Measurements from ENCODE around the gene ATF7IP.
"Not testable (repeated sequence)": the region's sequence is repeated elsewhere in the genome, so short reads cannot be mapped to it uniquely, and the experiment has no call there.

The ATF7IP gene

GRCh38 chr12:14365294-14366208 is at the start of gene ATF7IP:
Gene ATF7IP, plus strand, starts transcription at chr12:14365682. Its CDS starts 58,234 bp downstream, at chr12:14423916.
- DNase-seq (ENCODE audit: low read depth in 2 of 2), result peak; percentile 88 to 95

GRCh38 chr12:14317362-14318146 is 47.9 kb upstream of the ATF7IP start:
- DNase-seq (ENCODE audit: low read depth in 2 of 2), result no peak

- not testable (repeated sequence) for DNase-seq (ENCODE audit: low read depth in 2 of 2)
Observed at GRCh38 chr12:14319704-14320427, 45.6 kb upstream of the ATF7IP start.

- no peak for DNase-seq (ENCODE audit: low read depth in 2 of 2)
Observed at GRCh38 chr12:14322403-14322802, 43.1 kb upstream of the ATF7IP start.

- no peak for DNase-seq (ENCODE audit: low read depth in 2 of 2)
Observed at GRCh38 chr12:14325716-14326343, 39.7 kb upstream of the ATF7IP start.

- no peak for DNase-seq (ENCODE audit: low read depth in 2 of 2)
Observed at GRCh38 chr12:14326699-14327098, 38.8 kb upstream of the ATF7IP start.

- DNase-seq (ENCODE audit: low read depth in 2 of 2), result no peak
Observed at GRCh38 chr12:14327711-14328110, 37.8 kb upstream of the ATF7IP start.

GRCh38 chr12:14332482-14332881 is 33.0 kb upstream of the ATF7IP start:
- no peak for DNase-seq (ENCODE audit: low read depth in 2 of 2)

GRCh38 chr12:14340371-14340770 is 25.1 kb upstream of the ATF7IP start:
- no peak for DNase-seq (ENCODE audit: low read depth in 2 of 2)

- DNase-seq (ENCODE audit: low read depth in 2 of 2), result not testable (repeated sequence)
Observed at GRCh38 chr12:14351524-14351923, 14.0 kb upstream of the ATF7IP start.

- not testable (repeated sequence) for DNase-seq (ENCODE audit: low read depth in 2 of 2)
Observed at GRCh38 chr12:14352066-14352465, 13.4 kb upstream of the ATF7IP start.

- DNase-seq (ENCODE audit: low read depth in 2 of 2), result not testable (repeated sequence)
Observed at GRCh38 chr12:14354665-14355064, 10.8 kb upstream of the ATF7IP start.

GRCh38 chr12:14356147-14356546 is 9.3 kb upstream of the ATF7IP start:
- DNase-seq (ENCODE audit: low read depth in 2 of 2), result no peak

GRCh38 chr12:14357486-14357885 is 8.0 kb upstream of the ATF7IP start:
- DNase-seq (ENCODE audit: low read depth in 2 of 2), result no peak

- no peak for DNase-seq (ENCODE audit: low read depth in 2 of 2)
Observed at GRCh38 chr12:14362352-14362751, 3.1 kb upstream of the ATF7IP start.

- DNase-seq (ENCODE audit: low read depth in 2 of 2), result no peak
Observed at GRCh38 chr12:14364583-14365271, 755 bp upstream of the ATF7IP start.

GRCh38 chr12:14366209-14367039 is 942 bp downstream of the ATF7IP start:
- no peak for DNase-seq (ENCODE audit: low read depth in 2 of 2)

GRCh38 chr12:14367040-14367661 is 1.7 kb downstream of the ATF7IP start:
- DNase-seq (ENCODE audit: low read depth in 2 of 2), result no peak

GRCh38 chr12:14369311-14369710 is 3.8 kb downstream of the ATF7IP start:
- DNase-seq (ENCODE audit: low read depth in 2 of 2), result no peak

GRCh38 chr12:14373217-14373616 is 7.7 kb downstream of the ATF7IP start:
- no peak for DNase-seq (ENCODE audit: low read depth in 2 of 2)
